ENCODE measurements around the gene LYRM1.

DNA sequence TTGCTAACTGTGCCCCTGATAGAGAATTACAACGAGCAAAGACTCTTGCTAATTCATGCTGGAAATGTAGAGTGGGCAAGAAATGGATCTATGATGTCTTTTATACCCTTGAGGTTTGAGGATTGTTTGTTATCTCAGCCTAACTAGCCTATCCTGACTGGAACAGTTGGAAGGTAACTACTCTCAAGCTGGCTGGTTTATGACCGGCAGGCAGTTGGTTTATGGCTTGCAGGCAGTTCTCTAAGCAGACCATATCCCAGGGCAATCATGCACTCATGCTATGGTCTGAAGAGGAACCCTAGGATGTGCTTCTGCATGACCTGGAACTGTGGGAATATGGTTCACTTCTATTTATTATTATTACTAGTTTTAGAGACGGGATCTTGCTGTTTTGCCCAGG lies 49.1 kb downstream of the LYRM1 start:
- TF ChIP-seq, protein P1, sequence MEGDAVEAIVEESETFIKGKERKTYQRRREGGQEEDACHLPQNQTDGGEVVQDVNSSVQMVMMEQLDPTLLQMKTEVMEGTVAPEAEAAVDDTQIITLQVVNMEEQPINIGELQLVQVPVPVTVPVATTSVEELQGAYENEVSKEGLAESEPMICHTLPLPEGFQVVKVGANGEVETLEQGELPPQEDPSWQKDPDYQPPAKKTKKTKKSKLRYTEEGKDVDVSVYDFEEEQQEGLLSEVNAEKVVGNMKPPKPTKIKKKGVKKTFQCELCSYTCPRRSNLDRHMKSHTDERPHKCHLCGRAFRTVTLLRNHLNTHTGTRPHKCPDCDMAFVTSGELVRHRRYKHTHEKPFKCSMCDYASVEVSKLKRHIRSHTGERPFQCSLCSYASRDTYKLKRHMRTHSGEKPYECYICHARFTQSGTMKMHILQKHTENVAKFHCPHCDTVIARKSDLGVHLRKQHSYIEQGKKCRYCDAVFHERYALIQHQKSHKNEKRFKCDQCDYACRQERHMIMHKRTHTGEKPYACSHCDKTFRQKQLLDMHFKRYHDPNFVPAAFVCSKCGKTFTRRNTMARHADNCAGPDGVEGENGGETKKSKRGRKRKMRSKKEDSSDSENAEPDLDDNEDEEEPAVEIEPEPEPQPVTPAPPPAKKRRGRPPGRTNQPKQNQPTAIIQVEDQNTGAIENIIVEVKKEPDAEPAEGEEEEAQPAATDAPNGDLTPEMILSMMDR (IDR thresholded peaks at IDR 0.05; ENCODE audit: low read length), result no peak
- TF ChIP-seq EZH2 (IDR thresholded peaks at IDR 0.05; ENCODE audit: borderline replicate concordance, low read length), result no peak
